ENCODE measurements around the gene FAM50A.

GRCh38 chrX:154448484-154448883 lies 4.5 kb downstream of the FAM50A start:
- no peak for TF ChIP-seq CTCF (conservative IDR thresholded peaks at IDR 0.05)
- TF ChIP-seq EZH2 (IDR thresholded peaks at IDR 0.05; ENCODE audit: low read depth), result no peak
